Spinal cord (tissue), 10 donors: ENCODE data around the gene ARHGEF2. TPM values are rescaled to one million over a fixed set of nuclear protein-coding genes. Genes with fewer than 3 reads are reported as not detected.

ENCODE experiments used
- DNase-seq, 6 donors: peaks; one replicate each; pipeline versions ENCODE4 v3.0.0 to v3.0.0-alpha.2; 2013 to 2015; ENCODE audit warnings: low spot score in 6 of 6, low read depth in 4 of 6
- H3K27ac ChIP-seq: one replicate; pipeline ENCODE4 v1.5.1; 2013; ENCODE audit warnings: low read depth, low read length, control low read depth
- H3K27me3 ChIP-seq: one replicate; pipeline ENCODE4 v1.6.1; 2013; ENCODE audit warnings: low read length; ENCODE audit not compliant: control insufficient read depth, insufficient read depth
- H3K36me3 ChIP-seq: one replicate; pipeline ENCODE4 v1.6.1; 2013; ENCODE audit warnings: low read length; ENCODE audit not compliant: control insufficient read depth, insufficient read depth
- H3K4me1 ChIP-seq: one replicate; pipeline ENCODE4 v1.6.1; 2013; ENCODE audit warnings: low read length; ENCODE audit not compliant: control insufficient read depth, insufficient read depth
- H3K4me3 ChIP-seq: one replicate; pipeline ENCODE4 v1.5.1; 2013; ENCODE audit warnings: low read depth, low read length, control low read depth
- H3K9me3 ChIP-seq: one replicate; pipeline ENCODE4 v1.6.1; 2013; ENCODE audit warnings: low read length; ENCODE audit not compliant: control insufficient read depth, insufficient read depth
- WGBS: methylation state at CpG from one replicate; pipeline ENCODE4 v1.1.5; 2013; ENCODE audit warnings: missing lambda C conversion rate; ENCODE audit not compliant: insufficient coverage; 5-methylcytosine and 5-hydroxymethylcytosine counted together
- polyA plus RNA-seq, 2 donors: library from polyadenylated mRNA; unstranded; fragments of 120-200 nt; gene quantifications; one replicate each; pipeline ENCODE4 v1.2.1, GENCODE V29; 2013; ENCODE audit not compliant: insufficient read length in 2 of 2
- total RNA-seq, 2 donors: library from RNA; depleted of rRNA in 1 of 2; stranded (reverse); fragments of 120-200 nt in 1 of 2; fragments of >200 nt in 1 of 2; gene quantifications; one replicate each; pipeline versions ENCODE4 v1.2.3 to v1.2.4, GENCODE V29; 2013 to 2014
- donor health status: healthy.

ARHGEF2 gene
- total and polyA plus RNA-seq, 4 donors: 62.1 to 95.5 (median 74.8) TPM

- no peaks in the 10 kb centered on the region for H3K4me1 ChIP-seq
- H3K27ac ChIP-seq: no peak overlapping the region
- H3K9me3 ChIP-seq: no peaks in the 10 kb centered on the region
- DNase-seq: no peak
- 97% methylated on average over 25 of the region's 27 CpGs for WGBS
- H3K36me3 ChIP-seq: peaks cover 86% of the 10 kb centered on the region
- H3K27me3 ChIP-seq: no peaks in the 10 kb centered on the region
- H3K4me3 ChIP-seq: no peak overlapping the region
These were observed 27.5 kb downstream of the ARHGEF2 start for GRCh38 chr1:155950829-155951228.

GRCh38 chr1:155947741-155948140, 30.6 kb downstream of the ARHGEF2 start:
- Histone ChIP-seq H3K36me3 (peaks cover 62% of the 10 kb centered on the region), H3K27me3 (no peaks in the 10 kb centered on the region), H3K4me3 (no peak overlapping the region), H3K4me1 (peaks cover 9% of the 10 kb centered on the region), H3K9me3 (no peaks in the 10 kb centered on the region), H3K27ac (no peak overlapping the region)
- DNase-seq: no peak
- 80% methylated on average over 1 of the region's 8 CpGs for WGBS

- peaks cover 58% of the 10 kb centered on the region for H3K36me3 ChIP-seq
- no peak overlapping the region for H3K27ac ChIP-seq
These were observed 31.1 kb downstream of the ARHGEF2 start for GRCh38 chr1:155947292-155947691.

GRCh38 chr1:155946633-155947219, 31.6 kb downstream of the ARHGEF2 start:
- Histone ChIP-seq H3K4me1 (peaks cover 18% of the 10 kb centered on the region), H3K27ac (no peak overlapping the region), H3K36me3 (peaks cover 58% of the 10 kb centered on the region), H3K27me3 (no peaks in the 10 kb centered on the region), H3K9me3 (no peaks in the 10 kb centered on the region), H3K4me3 (no peak overlapping the region)
- WGBS: no CpG with 5 or more reads among the region's 8 CpGs
- DNase-seq: no peak

More at GRCh38 chr1:155947292-155947691, 31.1 kb downstream of the ARHGEF2 start:
- Histone ChIP-seq H3K4me3 (no peak overlapping the region), H3K27me3 (no peaks in the 10 kb centered on the region), H3K4me1 (peaks cover 13% of the 10 kb centered on the region), H3K9me3 (no peaks in the 10 kb centered on the region)
- no peak for DNase-seq
- WGBS: 87% methylated on average over 3 of the region's 4 CpGs

- H3K27ac ChIP-seq: no peak overlapping the region
- WGBS: 32% methylated on average over 3 of the region's 6 CpGs
- H3K36me3 ChIP-seq: peaks cover 38% of the 10 kb centered on the region
- DNase-seq: no peak
- H3K9me3 ChIP-seq: no peaks in the 10 kb centered on the region
- H3K4me1 ChIP-seq: peaks cover 26% of the 10 kb centered on the region
- no peak overlapping the region for H3K4me3 ChIP-seq
- H3K27me3 ChIP-seq: no peaks in the 10 kb centered on the region
These were observed 33.9 kb downstream of the ARHGEF2 start for GRCh38 chr1:155944444-155944799.

- Histone ChIP-seq H3K4me1 (peaks cover 26% of the 10 kb centered on the region), H3K4me3 (no peak overlapping the region), H3K9me3 (no peaks in the 10 kb centered on the region), H3K27me3 (no peaks in the 10 kb centered on the region), H3K27ac (no peak overlapping the region), H3K36me3 (peaks cover 22% of the 10 kb centered on the region)
- 86% methylated on average over 8 of the region's 11 CpGs for WGBS
- DNase-seq: no peak
These were observed 35.7 kb downstream of the ARHGEF2 start for GRCh38 chr1:155942578-155943141.

GRCh38 chr1:155941845-155942531, 36.4 kb downstream of the ARHGEF2 start:
- no peaks in the 10 kb centered on the region for H3K9me3 ChIP-seq
- peaks cover 15% of the 10 kb centered on the region for H3K36me3 ChIP-seq
- no peaks in the 10 kb centered on the region for H3K27me3 ChIP-seq
- no peak for DNase-seq
- H3K4me3 ChIP-seq: no peak overlapping the region
- 89% methylated on average over 24 of the region's 29 CpGs for WGBS
- H3K27ac ChIP-seq: peak overlapping the region; percentile 15
- H3K4me1 ChIP-seq: peaks cover 26% of the 10 kb centered on the region

GRCh38 chr1:155940993-155941844, 37.1 kb downstream of the ARHGEF2 start, which contains the start of gene RXFP4:
RXFP4 (plus strand) TSS chr1:155941638; CDS start chr1:155941710, 72 bp downstream.
- peaks cover 11% of the 10 kb centered on the region for H3K36me3 ChIP-seq
- no peak within 1 kb of the TSS for H3K4me3 ChIP-seq
- no peaks in the 10 kb centered on the region for H3K27me3 ChIP-seq
- no peak for DNase-seq
- no peaks in the 10 kb centered on the region for H3K9me3 ChIP-seq
- H3K4me1 ChIP-seq: peaks cover 26% of the 10 kb centered on the region
- 51% methylated on average over 10 of the region's 11 CpGs for WGBS
- H3K27ac ChIP-seq: peak within 1 kb of the TSS; percentile 78

- Histone ChIP-seq H3K27ac (peak overlapping the region; percentile 78), H3K9me3 (no peaks in the 10 kb centered on the region), H3K36me3 (peaks cover 6% of the 10 kb centered on the region), H3K27me3 (no peaks in the 10 kb centered on the region), H3K4me1 (peaks cover 26% of the 10 kb centered on the region), H3K4me3 (no peak overlapping the region)
- peak in 2 of 6 donors; percentile 9 to 54 for DNase-seq
- WGBS: 78% methylated on average over 2 of the region's 4 CpGs
These were observed 37.8 kb downstream of the ARHGEF2 start for GRCh38 chr1:155940482-155940992.
